ENCODE data around the gene SST. TPM values are rescaled to one million over a fixed set of nuclear protein-coding genes. Genes with fewer than 3 reads are reported as not detected.

The SST gene
- total RNA-seq, 1 donor from 2014 or later = not detected

- DNase-seq (ENCODE audit: low read depth) = no peak
- H3K4me3 ChIP-seq (ENCODE audit: low read depth, low read length) = no peak overlapping the region
- H3K36me3 ChIP-seq (ENCODE audit: control insufficient read depth, insufficient read depth, low read length) = no peaks in the 10 kb centered on the region
- H3K27me3 ChIP-seq (ENCODE audit: control insufficient read depth, insufficient read depth, low read length) = no peaks in the 10 kb centered on the region
- TF ChIP-seq, protein P1, sequence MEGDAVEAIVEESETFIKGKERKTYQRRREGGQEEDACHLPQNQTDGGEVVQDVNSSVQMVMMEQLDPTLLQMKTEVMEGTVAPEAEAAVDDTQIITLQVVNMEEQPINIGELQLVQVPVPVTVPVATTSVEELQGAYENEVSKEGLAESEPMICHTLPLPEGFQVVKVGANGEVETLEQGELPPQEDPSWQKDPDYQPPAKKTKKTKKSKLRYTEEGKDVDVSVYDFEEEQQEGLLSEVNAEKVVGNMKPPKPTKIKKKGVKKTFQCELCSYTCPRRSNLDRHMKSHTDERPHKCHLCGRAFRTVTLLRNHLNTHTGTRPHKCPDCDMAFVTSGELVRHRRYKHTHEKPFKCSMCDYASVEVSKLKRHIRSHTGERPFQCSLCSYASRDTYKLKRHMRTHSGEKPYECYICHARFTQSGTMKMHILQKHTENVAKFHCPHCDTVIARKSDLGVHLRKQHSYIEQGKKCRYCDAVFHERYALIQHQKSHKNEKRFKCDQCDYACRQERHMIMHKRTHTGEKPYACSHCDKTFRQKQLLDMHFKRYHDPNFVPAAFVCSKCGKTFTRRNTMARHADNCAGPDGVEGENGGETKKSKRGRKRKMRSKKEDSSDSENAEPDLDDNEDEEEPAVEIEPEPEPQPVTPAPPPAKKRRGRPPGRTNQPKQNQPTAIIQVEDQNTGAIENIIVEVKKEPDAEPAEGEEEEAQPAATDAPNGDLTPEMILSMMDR (IDR thresholded peaks at IDR 0.05; ENCODE audit: insufficient read depth, low read length, poor library complexity, severe bottlenecking) = no peak
Observed at GRCh38 chr3:187713504-187713903, 43.3 kb upstream of the SST start.

GRCh38 chr3:187709155-187709554 lies 39.0 kb upstream of the SST start:
- Histone ChIP-seq H3K36me3 (ENCODE audit: control insufficient read depth, insufficient read depth, low read length) (no peaks in the 10 kb centered on the region), H3K4me3 (ENCODE audit: low read depth, low read length) (no peak overlapping the region), H3K27me3 (ENCODE audit: control insufficient read depth, insufficient read depth, low read length) (no peaks in the 10 kb centered on the region)
- no peak for DNase-seq (ENCODE audit: low read depth)
- TF ChIP-seq, protein P1 (IDR thresholded peaks at IDR 0.05; ENCODE audit: insufficient read depth, low read length, poor library complexity, severe bottlenecking) = peak; percentile 20

DNA sequence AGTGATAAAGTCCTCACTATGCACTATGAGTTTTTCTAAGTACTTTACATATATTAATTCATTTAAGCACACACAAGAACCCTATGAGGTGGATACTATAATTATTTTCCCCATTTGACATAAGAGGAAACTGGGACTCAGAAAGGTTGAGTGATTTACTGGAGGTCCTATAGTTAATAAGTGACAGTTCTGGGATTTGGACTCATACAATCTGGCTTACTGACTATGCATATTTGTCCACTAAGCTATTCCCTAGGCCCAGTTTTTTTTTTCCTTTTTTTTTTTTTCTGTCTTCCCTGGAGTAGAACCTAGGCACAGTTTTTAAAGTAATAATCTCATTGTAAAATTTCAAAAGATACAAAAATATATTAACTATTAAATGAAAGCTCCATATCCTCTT lies 38.5 kb upstream of the SST start:
- DNase-seq (ENCODE audit: low read depth) = no peak
- no peaks in the 10 kb centered on the region for H3K36me3 ChIP-seq (ENCODE audit: control insufficient read depth, insufficient read depth, low read length)
- TF ChIP-seq, protein P1 (IDR thresholded peaks at IDR 0.05; ENCODE audit: insufficient read depth, low read length, poor library complexity, severe bottlenecking) = no peak

DNA sequence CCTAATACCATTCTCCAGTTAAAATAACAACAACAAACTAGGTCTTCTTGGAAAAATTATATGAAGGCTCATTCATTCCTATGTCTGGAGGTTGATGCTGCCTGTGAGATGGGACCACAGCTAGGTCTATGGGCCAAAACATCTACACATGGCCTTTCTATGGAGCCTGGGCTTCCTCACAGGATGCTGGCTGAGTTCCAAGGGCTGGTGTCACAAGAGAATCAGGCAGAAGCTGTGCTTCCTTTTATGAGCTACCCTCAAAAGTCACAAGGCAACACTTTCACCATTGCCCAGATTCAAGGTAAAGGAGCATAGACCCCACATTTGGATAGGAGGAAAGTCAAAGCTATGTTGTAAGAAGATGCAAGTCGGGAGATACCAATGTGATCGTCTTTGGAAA lies 36.8 kb upstream of the SST start:
- TF ChIP-seq, protein P1 (IDR thresholded peaks at IDR 0.05; ENCODE audit: insufficient read depth, low read length, poor library complexity, severe bottlenecking) = no peak
- no peaks in the 10 kb centered on the region for H3K36me3 ChIP-seq (ENCODE audit: control insufficient read depth, insufficient read depth, low read length)
- no peak for DNase-seq (ENCODE audit: low read depth)
- no peak overlapping the region for H3K4me3 ChIP-seq (ENCODE audit: low read depth, low read length)
- peaks cover 2% of the 10 kb centered on the region for H3K27me3 ChIP-seq (ENCODE audit: control insufficient read depth, insufficient read depth, low read length)

More for the DNA sequence above, 38.5 kb upstream of the SST start:
- Histone ChIP-seq H3K4me3 (ENCODE audit: low read depth, low read length) (no peak overlapping the region), H3K27me3 (ENCODE audit: control insufficient read depth, insufficient read depth, low read length) (no peaks in the 10 kb centered on the region)

- Histone ChIP-seq H3K4me3 (ENCODE audit: low read depth, low read length) (no peak overlapping the region), H3K36me3 (ENCODE audit: control insufficient read depth, insufficient read depth, low read length) (no peaks in the 10 kb centered on the region), H3K27me3 (ENCODE audit: control insufficient read depth, insufficient read depth, low read length) (peaks cover 2% of the 10 kb centered on the region)
- TF ChIP-seq, protein P1 (IDR thresholded peaks at IDR 0.05; ENCODE audit: insufficient read depth, low read length, poor library complexity, severe bottlenecking) = no peak
- DNase-seq (ENCODE audit: low read depth) = no peak
Observed at GRCh38 chr3:187705164-187705563, 35.0 kb upstream of the SST start.

DNA sequence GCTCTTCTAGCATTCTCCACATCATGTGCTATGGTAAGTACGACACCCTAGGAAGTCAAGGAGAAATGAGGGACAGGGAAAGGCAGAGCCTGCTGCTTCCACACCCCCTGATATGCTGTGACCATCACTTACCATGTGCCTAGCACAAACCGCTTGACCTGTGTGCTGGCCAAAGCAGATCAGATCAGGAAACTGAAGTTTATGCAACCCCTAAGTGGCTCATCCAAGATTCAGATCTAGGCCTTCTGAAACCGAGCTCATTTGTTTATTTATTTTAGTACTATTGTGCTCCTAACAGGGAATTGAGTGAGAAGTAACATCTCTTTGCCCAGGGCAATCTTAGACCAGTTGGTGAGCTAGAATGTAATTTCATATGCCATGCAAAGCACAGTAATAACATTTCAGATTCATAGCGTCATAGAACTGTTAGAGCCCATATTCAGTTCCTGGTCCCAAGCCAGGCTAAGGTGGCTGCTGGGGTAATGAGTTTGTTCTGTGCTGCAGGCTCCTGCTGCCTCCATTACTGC lies 32.4 kb upstream of the SST start, which contains the start of gene RTP2:
Gene RTP2 (minus strand): TSS at position 51 of the 527 bp plus-strand sequence. CDS start 429 bp downstream, outside the sequence.
- H3K36me3 ChIP-seq (ENCODE audit: control insufficient read depth, insufficient read depth, low read length) = no peaks in the 10 kb centered on the region
- no peak within 1 kb of the TSS for H3K4me3 ChIP-seq (ENCODE audit: low read depth, low read length)
- DNase-seq (ENCODE audit: low read depth) = no peak
- TF ChIP-seq, protein P1 (IDR thresholded peaks at IDR 0.05; ENCODE audit: insufficient read depth, low read length, poor library complexity, severe bottlenecking) = no peak
- H3K27me3 ChIP-seq (ENCODE audit: control insufficient read depth, insufficient read depth, low read length) = peaks cover 2% of the 10 kb centered on the region

All from kidney epithelial cell (primary cell).